ENCODE results near the gene MTCH2.

MTCH2 gene

GRCh38 chr11:47589118-47589517, 53.2 kb downstream of the MTCH2 start:
- Histone ChIP-seq H3K9ac (ENCODE audit: low read length) (peak overlapping the region; percentile 27), H3K4me3 (ENCODE audit: low read depth in 1 of 2, low read length in 2 of 2) (peak overlapping the region in 1 of 2 donors; percentile 61), H3K36me3 (ENCODE audit: insufficient read depth, low read length) (peaks cover 10% of the 10 kb centered on the region), H3K9me3 (ENCODE audit: low read length) (no peaks in the 10 kb centered on the region), H3K4me1 (ENCODE audit: insufficient read depth, low read length) (peaks cover 20% of the 10 kb centered on the region), H3K27ac (ENCODE audit: low read depth, low read length) (no peak overlapping the region), H3K27me3 (ENCODE audit: control insufficient read depth in 1 of 2, insufficient read depth in 2 of 2, low read length in 2 of 2) (peaks cover 15 to 16% of the 10 kb centered on the region in 2 donors)

GRCh38 chr11:47587723-47588326, 54.5 kb downstream of the MTCH2 start:
- H3K36me3 ChIP-seq (ENCODE audit: insufficient read depth, low read length) = peaks cover 22% of the 10 kb centered on the region
- H3K4me1 ChIP-seq (ENCODE audit: insufficient read depth, low read length) = peaks cover 11% of the 10 kb centered on the region
- H3K9me3 ChIP-seq (ENCODE audit: low read length) = no peaks in the 10 kb centered on the region
- peaks cover 3 to 5% of the 10 kb centered on the region in 2 donors for H3K27me3 ChIP-seq (ENCODE audit: control insufficient read depth in 1 of 2, insufficient read depth in 2 of 2, low read length in 2 of 2)
- no peak overlapping the region for H3K9ac ChIP-seq (ENCODE audit: low read length)
- H3K4me3 ChIP-seq (ENCODE audit: low read depth in 1 of 2, low read length in 2 of 2) = no peak overlapping the region
- H3K27ac ChIP-seq (ENCODE audit: low read depth, low read length) = no peak overlapping the region

GRCh38 chr11:47587039-47587716, 55.2 kb downstream of the MTCH2 start:
- peaks cover 28% of the 10 kb centered on the region for H3K36me3 ChIP-seq (ENCODE audit: insufficient read depth, low read length)
- H3K9ac ChIP-seq (ENCODE audit: low read length) = no peak overlapping the region
- H3K27ac ChIP-seq (ENCODE audit: low read depth, low read length) = no peak overlapping the region
- peaks cover 0 to 3% of the 10 kb centered on the region in 2 donors for H3K27me3 ChIP-seq (ENCODE audit: control insufficient read depth in 1 of 2, insufficient read depth in 2 of 2, low read length in 2 of 2)
- H3K4me1 ChIP-seq (ENCODE audit: insufficient read depth, low read length) = peaks cover 11% of the 10 kb centered on the region
- H3K4me3 ChIP-seq (ENCODE audit: low read depth in 1 of 2, low read length in 2 of 2) = no peak overlapping the region
- H3K9me3 ChIP-seq (ENCODE audit: low read length) = no peaks in the 10 kb centered on the region

- Histone ChIP-seq H3K4me3 (ENCODE audit: low read depth in 1 of 2, low read length in 2 of 2) (no peak within 1 kb of the TSS), H3K27me3 (ENCODE audit: control insufficient read depth in 1 of 2, insufficient read depth in 2 of 2, low read length in 2 of 2) (peaks cover 0 to 3% of the 10 kb centered on the region in 2 donors), H3K9ac (ENCODE audit: low read length) (no peak within 1 kb of the TSS), H3K36me3 (ENCODE audit: insufficient read depth, low read length) (peaks cover 37% of the 10 kb centered on the region), H3K4me1 (ENCODE audit: insufficient read depth, low read length) (peaks cover 11% of the 10 kb centered on the region), H3K27ac (ENCODE audit: low read depth, low read length) (no peak within 1 kb of the TSS), H3K9me3 (ENCODE audit: low read length) (no peaks in the 10 kb centered on the region)
Measured at GRCh38 chr11:47586098-47586855, 56.1 kb downstream of the MTCH2 start, which contains the start of gene FAM180B. TSS of gene FAM180B (plus strand) at chr11:47586678. CDS start at chr11:47586769, 91 bp downstream.

- H3K4me3 ChIP-seq (ENCODE audit: low read depth in 1 of 2, low read length in 2 of 2) = no peak overlapping the region
- peaks cover 19% of the 10 kb centered on the region for H3K4me1 ChIP-seq (ENCODE audit: insufficient read depth, low read length)
- no peak overlapping the region for H3K27ac ChIP-seq (ENCODE audit: low read depth, low read length)
- peaks cover 46% of the 10 kb centered on the region for H3K36me3 ChIP-seq (ENCODE audit: insufficient read depth, low read length)
- no peaks in the 10 kb centered on the region for H3K27me3 ChIP-seq (ENCODE audit: control insufficient read depth in 1 of 2, insufficient read depth in 2 of 2, low read length in 2 of 2)
- no peak overlapping the region for H3K9ac ChIP-seq (ENCODE audit: low read length)
- H3K9me3 ChIP-seq (ENCODE audit: low read length) = no peaks in the 10 kb centered on the region
Measured at GRCh38 chr11:47583844-47584243, 58.5 kb downstream of the MTCH2 start.

GRCh38 chr11:47578524-47579494, 63.5 kb downstream of the MTCH2 start, which contains the start of the genes KBTBD4 and NDUFS3:
TSS of gene KBTBD4 (minus strand) at chr11:47578970. CDS start at chr11:47578951, 19 bp downstream.
TSS of gene NDUFS3 (plus strand) at chr11:47579074. CDS start at chr11:47579092, 18 bp downstream.
- peak within 1 kb of the TSS; percentile 92 for H3K9ac ChIP-seq (ENCODE audit: low read length)
- peaks cover 39% of the 10 kb centered on the region for H3K36me3 ChIP-seq (ENCODE audit: insufficient read depth, low read length)
- H3K27ac ChIP-seq (ENCODE audit: low read depth, low read length) = peak within 1 kb of the TSS; percentile 98
- no peaks in the 10 kb centered on the region for H3K27me3 ChIP-seq (ENCODE audit: control insufficient read depth in 1 of 2, insufficient read depth in 2 of 2, low read length in 2 of 2)
- H3K4me3 ChIP-seq (ENCODE audit: low read depth in 1 of 2, low read length in 2 of 2) = peak within 1 kb of the TSS; percentile 71 to 98
- peaks cover 26% of the 10 kb centered on the region for H3K4me1 ChIP-seq (ENCODE audit: insufficient read depth, low read length)
- no peaks in the 10 kb centered on the region for H3K9me3 ChIP-seq (ENCODE audit: low read length)

- no peaks in the 10 kb centered on the region for H3K27me3 ChIP-seq (ENCODE audit: control insufficient read depth in 1 of 2, insufficient read depth in 2 of 2, low read length in 2 of 2)
- no peaks in the 10 kb centered on the region for H3K9me3 ChIP-seq (ENCODE audit: low read length)
- H3K27ac ChIP-seq (ENCODE audit: low read depth, low read length) = peak overlapping the region; percentile 98
- peak overlapping the region; percentile 71 to 98 for H3K4me3 ChIP-seq (ENCODE audit: low read depth in 1 of 2, low read length in 2 of 2)
- peaks cover 41% of the 10 kb centered on the region for H3K36me3 ChIP-seq (ENCODE audit: insufficient read depth, low read length)
- no peak overlapping the region for H3K9ac ChIP-seq (ENCODE audit: low read length)
- peaks cover 26% of the 10 kb centered on the region for H3K4me1 ChIP-seq (ENCODE audit: insufficient read depth, low read length)
Measured at GRCh38 chr11:47577460-47578041, 64.8 kb downstream of the MTCH2 start.

- H3K9ac ChIP-seq (ENCODE audit: low read length) = no peak overlapping the region
- H3K4me3 ChIP-seq (ENCODE audit: low read depth in 1 of 2, low read length in 2 of 2) = no peak overlapping the region
- H3K9me3 ChIP-seq (ENCODE audit: low read length) = no peaks in the 10 kb centered on the region
- no peak overlapping the region for H3K27ac ChIP-seq (ENCODE audit: low read depth, low read length)
- H3K4me1 ChIP-seq (ENCODE audit: insufficient read depth, low read length) = peaks cover 13% of the 10 kb centered on the region
- no peaks in the 10 kb centered on the region for H3K27me3 ChIP-seq (ENCODE audit: control insufficient read depth in 1 of 2, insufficient read depth in 2 of 2, low read length in 2 of 2)
- H3K36me3 ChIP-seq (ENCODE audit: insufficient read depth, low read length) = peaks cover 51% of the 10 kb centered on the region
Measured at GRCh38 chr11:47573321-47573720, 69.0 kb downstream of the MTCH2 start.

- peaks cover 51% of the 10 kb centered on the region for H3K36me3 ChIP-seq (ENCODE audit: insufficient read depth, low read length)
- H3K27me3 ChIP-seq (ENCODE audit: control insufficient read depth in 1 of 2, insufficient read depth in 2 of 2, low read length in 2 of 2) = no peaks in the 10 kb centered on the region
- no peak overlapping the region for H3K4me3 ChIP-seq (ENCODE audit: low read depth in 1 of 2, low read length in 2 of 2)
- no peak overlapping the region for H3K9ac ChIP-seq (ENCODE audit: low read length)
- no peaks in the 10 kb centered on the region for H3K9me3 ChIP-seq (ENCODE audit: low read length)
- peaks cover 8% of the 10 kb centered on the region for H3K4me1 ChIP-seq (ENCODE audit: insufficient read depth, low read length)
- H3K27ac ChIP-seq (ENCODE audit: low read depth, low read length) = no peak overlapping the region
Measured at GRCh38 chr11:47572715-47573255, 69.6 kb downstream of the MTCH2 start.

- Histone ChIP-seq H3K9me3 (ENCODE audit: low read length) (no peaks in the 10 kb centered on the region), H3K27ac (ENCODE audit: low read depth, low read length) (no peak overlapping the region), H3K36me3 (ENCODE audit: insufficient read depth, low read length) (peaks cover 51% of the 10 kb centered on the region), H3K9ac (ENCODE audit: low read length) (no peak overlapping the region), H3K4me1 (ENCODE audit: insufficient read depth, low read length) (no peaks in the 10 kb centered on the region), H3K4me3 (ENCODE audit: low read depth in 1 of 2, low read length in 2 of 2) (no peak overlapping the region), H3K27me3 (ENCODE audit: control insufficient read depth in 1 of 2, insufficient read depth in 2 of 2, low read length in 2 of 2) (no peaks in the 10 kb centered on the region)
Measured at GRCh38 chr11:47571895-47572294, 70.5 kb downstream of the MTCH2 start.

Data from muscle layer of colon (tissue), 2 donors.